Vagina (tissue), 2 donors: ENCODE results near the gene EHMT1.

ENCODE experiments used
- POLR2AphosphoS5 ChIP-seq, 2 donors: sonication (generic); formaldehyde crosslinking; IDR thresholded peaks; one replicate each; pipeline ENCODE4 v1.9.0; 2017; ENCODE audit warnings: antibody characterized with exemption in 2 of 2, mild to moderate bottlenecking in 2 of 2, low read depth in 1 of 2; ENCODE audit not compliant: insufficient read depth in 1 of 2
- TF ChIP-seq, protein P1 (sequence below), 3 experiments: fragments of 450-650 bp in 2 of 3; fragments of 200-600 bp in 1 of 3; sonication (generic) in 1 of 3; IDR thresholded peaks; one replicate each; pipeline ENCODE4 v1.5.1; 2017 to 2019; ENCODE audit warnings: antibody characterized with exemption in 3 of 3, mild to moderate bottlenecking in 2 of 3, moderate library complexity in 2 of 3

DNA sequence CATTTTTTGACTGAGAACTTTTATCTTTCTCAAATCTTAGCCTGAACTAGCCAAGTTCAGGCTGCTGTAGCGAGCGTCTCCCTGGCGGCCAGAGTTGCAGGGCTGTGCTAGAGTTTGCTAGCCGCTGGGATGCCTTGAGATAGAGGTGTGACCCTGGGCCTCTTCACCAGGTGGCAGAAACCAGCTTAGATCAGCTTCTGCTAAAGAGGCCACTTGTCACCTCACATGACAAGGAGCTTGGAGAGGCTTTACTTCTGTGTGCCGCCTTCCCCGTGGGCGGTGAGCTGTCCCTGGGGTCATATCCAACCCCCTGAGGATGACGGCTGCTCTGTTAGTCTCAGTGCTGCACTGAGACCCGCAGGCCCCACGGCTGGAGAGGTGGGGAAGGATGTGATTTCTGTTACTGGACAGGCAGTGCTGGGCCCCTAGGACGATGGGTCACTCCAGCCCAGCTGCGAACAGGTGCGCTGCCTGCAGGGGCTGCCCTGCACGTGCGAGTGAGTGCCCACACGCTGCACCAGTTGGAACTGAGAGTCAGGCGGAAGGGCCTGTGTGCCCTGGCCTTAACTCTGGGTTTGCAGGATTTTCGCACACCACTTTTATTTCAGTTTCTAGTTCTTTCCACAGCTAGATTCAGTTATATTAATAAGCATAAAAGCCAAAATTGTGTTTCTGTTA, 63.8 kb downstream of the EHMT1 start:
- TF ChIP-seq, protein P1, sequence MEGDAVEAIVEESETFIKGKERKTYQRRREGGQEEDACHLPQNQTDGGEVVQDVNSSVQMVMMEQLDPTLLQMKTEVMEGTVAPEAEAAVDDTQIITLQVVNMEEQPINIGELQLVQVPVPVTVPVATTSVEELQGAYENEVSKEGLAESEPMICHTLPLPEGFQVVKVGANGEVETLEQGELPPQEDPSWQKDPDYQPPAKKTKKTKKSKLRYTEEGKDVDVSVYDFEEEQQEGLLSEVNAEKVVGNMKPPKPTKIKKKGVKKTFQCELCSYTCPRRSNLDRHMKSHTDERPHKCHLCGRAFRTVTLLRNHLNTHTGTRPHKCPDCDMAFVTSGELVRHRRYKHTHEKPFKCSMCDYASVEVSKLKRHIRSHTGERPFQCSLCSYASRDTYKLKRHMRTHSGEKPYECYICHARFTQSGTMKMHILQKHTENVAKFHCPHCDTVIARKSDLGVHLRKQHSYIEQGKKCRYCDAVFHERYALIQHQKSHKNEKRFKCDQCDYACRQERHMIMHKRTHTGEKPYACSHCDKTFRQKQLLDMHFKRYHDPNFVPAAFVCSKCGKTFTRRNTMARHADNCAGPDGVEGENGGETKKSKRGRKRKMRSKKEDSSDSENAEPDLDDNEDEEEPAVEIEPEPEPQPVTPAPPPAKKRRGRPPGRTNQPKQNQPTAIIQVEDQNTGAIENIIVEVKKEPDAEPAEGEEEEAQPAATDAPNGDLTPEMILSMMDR (IDR thresholded peaks at IDR 0.05): no peak
- no peak for TF ChIP-seq POLR2AphosphoS5 (IDR thresholded peaks at IDR 0.05; ENCODE audit: insufficient read depth in 1 of 2, low read depth in 1 of 2)
